Measurements from ENCODE around the gene TBX2. TPM values are rescaled to one million over a fixed set of nuclear protein-coding genes. Genes with fewer than 3 reads are reported as not detected.
"Not testable (repeated sequence)": the region's sequence is repeated elsewhere in the genome, so short reads cannot be mapped to it uniquely, and the experiment has no call there.

TBX2 gene
- total RNA-seq, result 0.47 TPM

GRCh38 chr17:61399131-61400065 is at the start of gene TBX2:
Gene TBX2 (plus strand): TSS chr17:61399843. CDS start chr17:61400177, 334 bp downstream.
- DNase-seq, result no peak

GRCh38 chr17:61351745-61352407 is 47.8 kb upstream of the TBX2 start:
- DNase-seq, result no peak

GRCh38 chr17:61352408-61352770 is 47.3 kb upstream of the TBX2 start:
- no peak for DNase-seq

DNA sequence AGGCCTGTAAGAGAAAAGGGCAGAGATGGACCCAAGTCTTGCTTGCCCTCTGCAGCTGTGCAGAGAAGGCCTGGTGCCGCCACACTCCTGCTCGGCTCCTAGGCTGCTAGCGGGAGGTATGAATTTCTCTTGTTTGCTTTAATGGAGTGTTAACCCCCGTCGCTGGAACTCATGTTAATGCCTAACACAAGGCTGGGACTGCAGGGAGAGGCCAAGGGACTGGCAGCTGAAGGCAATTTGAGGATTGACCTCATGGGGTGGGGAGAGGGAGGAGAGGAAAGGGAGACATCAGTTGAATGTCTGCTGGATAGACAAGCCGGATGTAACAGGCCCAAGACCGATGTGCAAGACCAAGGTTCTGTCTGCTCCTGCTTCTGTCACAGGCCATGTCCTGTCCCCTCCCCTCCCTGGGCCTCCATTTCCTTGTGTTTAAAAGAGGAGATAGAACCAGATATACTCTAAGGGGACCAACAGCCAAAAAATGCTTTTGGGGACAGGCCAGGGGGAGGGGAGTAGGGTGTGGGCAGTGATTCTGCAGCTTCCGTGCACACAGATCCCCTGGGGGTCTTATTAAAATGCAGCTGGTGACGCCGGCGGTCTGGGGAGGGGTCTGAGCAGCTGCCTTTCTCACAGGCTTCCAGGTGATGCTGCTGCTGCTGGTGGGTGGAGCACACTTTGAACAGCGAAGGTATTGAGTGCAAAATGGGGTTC is 46.7 kb upstream of the TBX2 start:
- no peak for DNase-seq

DNA sequence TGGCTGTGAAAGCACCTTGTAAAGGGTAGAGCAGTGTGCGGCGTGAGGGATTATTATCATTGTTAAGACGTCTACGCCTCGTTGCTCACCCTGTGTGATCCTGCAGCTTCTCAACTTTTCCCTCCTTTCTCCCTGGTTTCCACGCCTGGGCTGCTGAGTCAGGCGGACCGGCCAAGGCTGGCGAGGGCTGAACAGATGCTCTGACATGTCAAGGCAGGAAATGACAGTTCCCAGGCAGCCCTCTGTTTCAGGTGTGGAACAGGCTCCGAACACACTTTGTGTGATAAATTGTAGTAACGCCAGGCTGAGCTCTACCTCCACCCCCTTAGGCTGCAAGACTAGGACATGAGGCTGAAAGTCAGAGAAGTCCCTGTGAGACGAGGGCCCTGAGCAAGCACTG is 46.0 kb upstream of the TBX2 start:
- DNase-seq, result no peak

DNA sequence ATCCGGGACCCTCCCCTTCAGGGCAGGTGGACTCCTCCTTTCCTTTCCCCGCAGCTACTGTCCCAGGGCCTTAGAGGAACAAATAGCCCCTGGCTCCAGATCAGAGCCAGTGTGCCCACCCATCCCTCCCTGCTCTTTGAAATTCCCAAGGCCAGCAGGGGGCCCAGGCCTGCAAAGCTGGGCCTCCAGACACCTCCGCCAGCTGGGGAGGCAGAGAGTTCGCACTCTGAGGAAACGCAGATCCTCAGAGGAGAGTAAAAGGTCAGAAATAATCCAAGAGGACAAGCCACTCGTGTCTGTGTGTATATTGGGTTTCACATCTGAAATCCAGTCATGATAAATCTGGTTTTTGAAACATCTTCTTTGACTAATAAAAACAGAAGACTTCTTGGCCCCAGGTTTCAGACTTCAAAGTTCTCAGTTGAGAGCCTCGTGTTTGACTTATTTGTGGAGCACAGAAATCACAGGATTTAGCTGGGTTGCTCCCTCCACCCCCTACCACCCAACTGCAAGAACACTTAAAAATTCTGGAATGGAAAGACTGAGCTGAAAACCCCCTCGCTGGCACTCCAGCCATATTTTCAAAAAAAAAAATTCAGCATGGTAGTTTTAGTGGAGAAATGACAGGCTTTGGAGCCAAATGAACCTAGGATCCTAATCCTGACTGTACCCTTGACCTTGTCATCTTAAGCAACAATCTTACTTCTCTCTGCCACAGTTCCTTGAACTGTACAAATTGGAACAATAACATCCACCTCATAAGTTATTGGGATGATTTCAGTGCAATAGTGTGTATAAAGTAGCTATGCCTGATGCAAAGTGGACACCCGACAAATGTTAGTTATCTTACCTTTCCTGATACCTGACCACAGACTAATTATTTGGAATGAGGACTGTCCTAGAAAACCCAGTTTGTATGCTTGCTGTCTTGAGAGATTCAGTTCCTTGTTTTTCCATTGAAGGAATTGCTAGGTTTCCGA is 44.5 kb upstream of the TBX2 start:
- no peak for DNase-seq

DNA sequence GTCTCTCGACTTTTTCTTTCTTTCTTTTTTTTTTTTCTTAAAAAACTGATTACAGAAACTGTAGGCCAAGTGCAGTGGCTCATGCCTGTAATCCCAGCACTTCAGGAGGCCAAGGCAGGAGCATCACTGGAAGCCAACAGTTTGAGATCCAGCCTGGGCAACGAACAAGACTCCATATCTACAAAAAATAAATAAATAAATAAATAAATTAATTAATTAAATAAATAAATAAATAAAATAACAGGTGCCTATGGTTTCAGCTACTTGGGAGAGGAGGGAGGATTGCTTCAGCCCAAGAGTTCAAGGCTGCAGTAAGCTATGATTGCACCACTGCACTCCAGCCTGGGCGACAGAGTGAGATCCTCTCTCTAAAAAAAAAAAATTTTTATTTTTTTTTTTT is 42.6 kb upstream of the TBX2 start:
- DNase-seq, result not testable (repeated sequence)

DNA sequence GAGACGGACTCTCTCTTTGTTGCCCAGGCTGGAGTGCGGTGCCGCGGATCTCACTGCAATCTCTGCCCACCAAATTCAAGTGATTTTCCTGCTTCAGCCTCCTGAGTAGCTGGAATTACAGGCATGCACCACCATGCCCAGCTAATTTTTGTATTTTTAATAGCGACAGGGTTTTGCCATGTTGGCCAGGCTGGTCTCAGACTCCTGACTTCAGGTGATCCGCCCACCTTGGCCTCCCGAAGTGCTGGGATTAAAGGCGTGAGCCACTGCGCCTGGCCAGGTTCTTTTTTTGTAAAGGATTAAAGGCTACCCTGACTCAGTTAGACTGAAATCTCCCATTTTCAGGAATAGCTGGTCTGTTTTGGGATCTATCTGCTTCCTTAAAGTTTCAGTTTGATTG is 40.1 kb upstream of the TBX2 start:
- DNase-seq, result not testable (repeated sequence)

- DNase-seq, result no peak
These were observed 39.2 kb upstream of the TBX2 start for GRCh38 chr17:61360318-61360943.

- DNase-seq, result no peak
These were observed 38.6 kb upstream of the TBX2 start for GRCh38 chr17:61361084-61361483.

DNA sequence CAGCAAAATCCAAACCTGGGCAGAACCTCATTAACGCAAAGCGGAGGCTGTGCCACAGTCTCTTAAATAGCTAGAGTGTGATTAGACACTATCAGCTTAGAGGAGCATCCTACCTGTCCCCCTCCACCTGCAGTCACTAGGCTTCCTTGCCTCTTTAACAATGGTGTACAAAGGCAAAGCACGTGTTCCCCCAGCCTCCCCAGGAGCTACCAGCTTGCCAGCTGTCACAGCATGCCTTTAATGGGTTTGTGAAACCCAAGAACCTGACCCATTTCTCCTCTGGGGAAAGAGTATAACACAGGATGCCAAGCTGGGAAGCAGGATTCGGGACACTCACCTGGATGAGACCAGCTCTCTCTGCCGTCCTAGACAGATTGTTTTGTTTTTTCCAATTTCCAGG is 37.2 kb upstream of the TBX2 start:
- no peak for DNase-seq

- DNase-seq, result no peak
These were observed 36.6 kb upstream of the TBX2 start for GRCh38 chr17:61362852-61363600.

GRCh38 chr17:61363601-61364462 is 35.8 kb upstream of the TBX2 start:
- DNase-seq, result no peak

GRCh38 chr17:61364463-61364846 is 35.2 kb upstream of the TBX2 start:
- DNase-seq, result no peak

GRCh38 chr17:61366076-61366714 is 33.4 kb upstream of the TBX2 start:
- no peak for DNase-seq

- DNase-seq, result no peak
These were observed 32.8 kb upstream of the TBX2 start for GRCh38 chr17:61366715-61367413.

- DNase-seq, result no peak
These were observed 31.4 kb upstream of the TBX2 start for GRCh38 chr17:61368049-61368831.
